Measurements from ENCODE around the gene TBCCD1. TPM values are rescaled to one million over a fixed set of nuclear protein-coding genes. Genes with fewer than 3 reads are reported as not detected.

The TBCCD1 gene
- total RNA-seq, 1 experiment from 2014 or later: 10.2 TPM

Other genes starting within 250 kb of the TBCCD1 start
- gene DGKG, start 205.1 kb downstream of the TBCCD1 start, total RNA-seq (2014; rRNA removed; shearing (Covaris generic)): 10.1 and 12.0 TPM in 2 replicates
- gene CRYGS, start 23.0 kb downstream of the TBCCD1 start, total RNA-seq (2014; rRNA removed; shearing (Covaris generic)): 0.24 and 0.31 TPM in 2 replicates
- 175 and 202 TPM in 2 replicates for gene DNAJB11, start 3.4 kb upstream of the TBCCD1 start, total RNA-seq (2014; rRNA removed; shearing (Covaris generic))
- not detected in 2 replicates for gene AHSG, start 45.7 kb upstream of the TBCCD1 start, total RNA-seq (2014; rRNA removed; shearing (Covaris generic))
- 0.45 TPM in 1 of 2 replicates, not detected in the other for gene FETUB, start 73.1 kb upstream of the TBCCD1 start, total RNA-seq (2014; rRNA removed; shearing (Covaris generic))
- not detected in 2 replicates for gene HRG, start 98.7 kb upstream of the TBCCD1 start, total RNA-seq (2014; rRNA removed; shearing (Covaris generic))
- gene KNG1, start 150.0 kb upstream of the TBCCD1 start, total RNA-seq (2014; rRNA removed; shearing (Covaris generic)): not detected in 2 replicates
- 384 and 473 TPM in 2 replicates for gene EIF4A2, start 216.2 kb upstream of the TBCCD1 start, total RNA-seq (2014; rRNA removed; shearing (Covaris generic))
- gene RFC4, start 239.1 kb upstream of the TBCCD1 start, total RNA-seq (2014; rRNA removed; shearing (Covaris generic)): 141 and 172 TPM in 2 replicates

Data from A172 (cell line).